HTERT RPE-1 (cell line): ENCODE results near the gene KCTD16.

Source experiments
- in situ Hi-C: fragments of 300-500 bp; cut with MboI; formaldehyde crosslinking; loops from 4 replicates; pipeline ENCODE4 v1.14.3; 2020; ENCODE audit warnings: low sequenced_read_pairs

KCTD16 gene

GRCh38 chr5:144281784-144282183, 111.1 kb downstream of the KCTD16 start:
- in situ Hi-C loops, result no loop called here

DNA sequence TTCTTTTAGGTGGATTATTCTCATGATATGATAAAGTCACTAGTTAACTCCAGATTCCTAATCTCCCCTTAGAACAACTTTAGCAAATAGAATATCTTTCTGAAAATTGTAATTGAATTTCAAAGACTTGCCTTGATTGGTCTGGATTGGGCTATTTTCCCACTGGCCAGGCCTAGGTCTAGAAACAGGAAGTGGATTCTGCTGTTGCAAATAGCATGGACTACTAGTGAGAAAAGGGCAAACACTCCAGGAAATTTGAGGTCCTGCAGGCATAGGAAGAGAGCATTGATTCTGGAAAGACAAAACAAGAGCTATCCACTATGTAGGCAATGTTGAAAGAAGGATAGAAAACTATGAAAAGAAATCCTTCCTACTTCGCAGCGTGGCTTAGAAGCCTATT, 113.4 kb downstream of the KCTD16 start:
- in situ Hi-C loops, result no loop called here

DNA sequence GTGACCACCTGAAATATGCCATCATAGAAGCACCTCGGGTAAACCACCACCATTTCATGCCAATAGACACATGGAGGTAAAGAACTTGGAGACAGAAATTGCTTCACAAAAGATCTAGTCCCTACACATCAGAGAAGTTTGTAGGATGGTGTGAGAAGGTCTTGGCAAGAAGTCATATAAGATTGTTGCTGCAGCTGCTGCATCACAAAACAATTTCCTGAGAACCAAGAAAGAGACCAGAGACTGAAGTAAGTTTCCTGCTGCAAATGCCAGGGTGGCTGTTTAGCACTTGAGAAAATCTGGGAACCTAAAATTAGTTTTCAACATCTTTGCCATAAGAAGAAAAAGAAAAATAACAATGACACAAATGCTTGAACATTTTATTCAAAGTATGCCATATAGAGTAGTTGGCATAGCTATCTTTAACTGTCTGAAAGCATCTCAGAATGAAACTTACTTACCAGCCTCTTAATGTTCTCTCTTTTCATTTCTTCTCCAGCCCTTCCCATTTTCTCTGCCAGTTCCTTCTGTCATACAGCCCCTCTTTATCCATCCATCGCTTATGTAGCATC, 114.3 kb downstream of the KCTD16 start:
- in situ Hi-C loops, result no loop called here

DNA sequence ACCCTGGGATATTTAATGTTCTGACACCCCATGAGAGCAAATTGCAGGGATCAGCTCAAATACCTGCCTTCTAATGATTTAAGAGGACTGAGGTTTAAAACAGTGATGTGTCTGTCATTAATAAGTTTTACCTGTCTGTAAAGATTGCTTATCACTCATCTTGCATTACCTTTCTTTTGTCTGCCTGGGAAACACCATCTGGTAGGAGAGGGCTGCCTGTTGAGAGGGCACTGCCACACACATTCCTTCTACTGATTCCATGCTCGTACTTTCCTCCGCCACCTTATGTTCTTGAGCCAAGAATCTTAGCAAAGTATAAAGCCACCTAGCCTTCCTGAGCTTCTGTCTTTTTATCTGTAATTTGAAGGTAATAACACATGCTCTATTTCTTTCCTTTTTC, 118.6 kb downstream of the KCTD16 start:
- in situ Hi-C loops, result no loop called here

GRCh38 chr5:144292029-144292428, 121.4 kb downstream of the KCTD16 start:
- in situ Hi-C loops, result no loop called here

DNA sequence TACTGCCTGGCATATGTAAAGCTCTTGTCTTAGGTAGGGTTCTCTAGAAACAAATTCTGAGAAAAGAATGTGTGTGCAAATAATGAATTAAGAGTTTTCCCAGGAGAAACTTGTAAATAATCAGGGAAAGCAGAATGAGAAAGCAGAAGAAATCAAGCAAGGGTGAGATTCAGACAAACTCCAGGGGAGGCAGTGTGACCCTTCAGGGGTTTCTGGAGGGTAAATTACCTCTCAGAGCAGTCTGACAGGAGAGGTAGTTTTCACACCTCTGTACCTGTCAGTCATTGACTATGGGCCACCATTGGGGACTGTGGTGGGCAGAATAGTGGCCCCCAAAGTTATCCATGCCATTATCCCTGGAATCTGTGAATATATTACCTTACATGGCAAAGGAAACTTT, 124.6 kb downstream of the KCTD16 start:
- in situ Hi-C loops, result no loop called here

GRCh38 chr5:144297081-144297480, 126.4 kb downstream of the KCTD16 start:
- in situ Hi-C loops, result no loop called here

DNA sequence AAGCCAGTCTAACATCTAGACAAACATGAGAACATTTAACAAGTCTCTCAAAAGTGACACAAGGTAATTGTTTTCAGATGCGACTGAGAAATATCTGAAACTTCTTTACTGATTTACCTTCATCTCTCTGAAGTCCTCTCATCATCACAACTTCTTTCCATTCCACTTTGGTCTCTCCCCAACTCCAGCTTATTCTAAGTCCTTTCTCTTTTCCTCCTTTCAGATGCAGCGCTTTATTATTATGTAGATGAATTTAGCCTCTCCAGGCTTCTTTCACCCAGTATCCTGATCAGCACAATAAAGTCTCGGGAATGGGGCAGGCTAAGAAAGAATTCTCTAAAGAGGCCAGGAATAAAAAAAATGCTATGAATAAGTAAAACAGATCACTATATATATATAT, 128.0 kb downstream of the KCTD16 start:
- in situ Hi-C loops, result no loop called here

DNA sequence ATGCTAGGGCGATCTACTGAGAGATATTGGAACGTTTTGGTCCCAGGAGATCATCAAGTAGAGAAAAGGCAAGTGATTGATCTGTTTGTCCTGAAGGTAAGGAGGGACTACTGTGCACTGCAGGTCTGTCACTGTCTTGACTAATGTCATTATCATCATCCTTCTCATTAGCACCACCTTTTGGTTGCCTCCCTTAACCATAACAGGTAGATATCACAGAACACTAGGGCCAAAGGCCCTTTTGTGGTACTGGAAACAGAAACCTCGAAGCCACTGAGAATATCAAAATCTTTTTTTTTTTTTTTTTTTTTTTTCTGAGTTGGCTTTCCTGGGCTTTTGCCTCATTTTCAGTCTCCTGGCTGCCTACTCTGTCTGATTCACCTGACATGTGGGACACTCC, 134.0 kb downstream of the KCTD16 start:
- in situ Hi-C loops, result no loop called here

DNA sequence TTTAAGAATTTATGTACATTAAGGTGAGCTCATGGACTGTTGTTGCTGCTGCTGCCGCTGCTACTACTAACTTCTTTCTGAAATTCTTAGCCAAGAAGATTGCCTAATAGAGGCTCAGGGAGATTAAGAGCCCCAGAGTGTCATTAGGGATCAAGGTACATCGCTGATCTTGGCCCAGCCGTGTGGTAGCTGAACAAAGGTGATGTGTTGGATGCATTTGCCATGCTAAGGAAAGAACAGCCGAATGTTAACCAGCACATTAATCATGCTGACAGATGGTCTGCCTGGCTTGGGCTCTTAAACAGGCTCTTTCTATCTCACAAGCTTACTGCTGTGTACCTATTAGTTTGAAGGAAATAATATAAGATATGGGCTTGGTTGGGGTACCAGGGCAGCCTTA, 137.1 kb downstream of the KCTD16 start:
- in situ Hi-C loops, result no loop called here

GRCh38 chr5:144308174-144308573, 137.5 kb downstream of the KCTD16 start:
- in situ Hi-C loops, result no loop called here

- in situ Hi-C loops, result no loop called here
Observed at GRCh38 chr5:144308906-144309670, 138.4 kb downstream of the KCTD16 start.

GRCh38 chr5:144310621-144311020, 139.9 kb downstream of the KCTD16 start:
- in situ Hi-C loops, result no loop called here

- in situ Hi-C loops, result no loop called here
Observed at GRCh38 chr5:144313147-144313726, 142.6 kb downstream of the KCTD16 start.

DNA sequence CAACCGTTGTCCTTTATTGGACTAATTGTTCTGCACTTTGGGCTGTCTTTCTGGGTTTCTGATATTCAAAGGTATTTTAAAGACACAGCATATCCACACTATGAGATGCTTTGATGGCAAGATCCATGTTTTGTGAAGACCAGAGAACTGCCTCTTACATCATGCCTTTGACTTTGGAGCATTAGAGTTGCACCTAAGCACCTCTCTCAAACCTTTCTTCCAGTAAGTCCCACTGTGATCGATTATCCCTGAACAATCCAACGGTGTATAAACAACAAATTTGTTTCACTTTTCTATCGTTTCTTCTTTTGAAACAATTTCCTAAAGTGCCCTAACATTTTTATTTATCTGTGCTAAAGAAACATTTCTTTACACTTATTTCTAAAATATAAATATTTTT, 144.4 kb downstream of the KCTD16 start:
- in situ Hi-C loops, result no loop called here

- in situ Hi-C loops, result no loop called here
Observed at GRCh38 chr5:144315994-144316634, 145.4 kb downstream of the KCTD16 start.

DNA sequence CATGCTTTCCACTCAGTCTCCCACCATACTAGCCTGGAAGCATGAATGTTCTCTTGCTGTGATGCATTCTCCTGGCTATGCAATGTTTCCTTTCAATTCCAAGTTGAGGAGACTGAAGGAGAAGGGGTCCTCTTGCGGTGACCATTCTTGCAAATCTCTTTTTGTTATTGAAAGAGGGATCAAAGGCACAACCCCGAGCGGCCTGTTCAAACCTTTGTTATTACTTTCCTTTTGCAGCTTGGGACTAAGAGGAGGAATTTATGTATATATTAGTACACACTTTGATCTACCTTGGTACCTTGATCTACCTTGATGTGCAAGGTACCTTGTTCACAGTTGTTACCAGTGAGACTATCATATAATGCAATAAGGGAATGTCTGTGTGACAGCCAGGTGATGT, 147.3 kb downstream of the KCTD16 start:
- in situ Hi-C loops, result no loop called here

DNA sequence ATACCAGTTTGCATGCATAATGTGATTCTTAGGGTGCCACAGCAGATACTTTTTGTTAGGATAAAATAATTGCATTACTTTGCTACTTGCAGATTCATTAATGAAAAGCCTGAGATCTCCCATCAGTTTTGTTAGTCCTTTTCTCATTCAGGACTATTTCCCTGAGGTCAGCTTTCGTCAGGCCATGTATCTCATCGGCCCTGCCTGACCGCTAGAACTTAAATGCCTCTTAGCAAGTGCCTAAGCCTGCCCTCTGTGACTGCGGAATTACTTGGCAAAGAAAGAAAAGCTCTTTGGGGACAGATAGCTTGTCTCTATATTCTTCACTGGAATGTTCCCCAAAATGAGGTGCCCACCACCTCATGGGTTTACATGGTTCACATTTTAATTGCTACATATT, 147.8 kb downstream of the KCTD16 start:
- in situ Hi-C loops, result no loop called here

GRCh38 chr5:144323181-144323580, 152.5 kb downstream of the KCTD16 start:
- in situ Hi-C loops, result no loop called here

DNA sequence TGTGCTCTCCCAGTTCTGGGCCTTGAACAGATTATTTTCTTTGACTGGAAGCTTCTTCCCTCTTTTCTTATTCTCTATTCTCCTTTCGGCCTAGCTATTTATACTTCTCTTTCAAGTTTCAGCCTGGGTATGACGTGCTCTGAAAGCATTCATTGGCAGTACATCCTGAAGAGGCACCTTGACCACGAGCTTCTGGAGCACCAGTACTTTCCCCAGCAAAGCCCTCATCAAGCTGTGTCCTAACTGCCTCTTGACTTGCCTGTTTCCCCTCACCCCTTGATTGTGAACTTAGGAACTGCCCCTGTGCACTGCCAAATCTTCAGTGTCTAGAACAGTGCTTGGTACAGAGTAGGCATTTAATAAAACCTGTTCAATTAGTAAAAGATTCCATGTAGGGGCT, 154.9 kb downstream of the KCTD16 start:
- in situ Hi-C loops, result no loop called here

- in situ Hi-C loops, result no loop called here
Observed at GRCh38 chr5:144328494-144328893, 157.8 kb downstream of the KCTD16 start.

DNA sequence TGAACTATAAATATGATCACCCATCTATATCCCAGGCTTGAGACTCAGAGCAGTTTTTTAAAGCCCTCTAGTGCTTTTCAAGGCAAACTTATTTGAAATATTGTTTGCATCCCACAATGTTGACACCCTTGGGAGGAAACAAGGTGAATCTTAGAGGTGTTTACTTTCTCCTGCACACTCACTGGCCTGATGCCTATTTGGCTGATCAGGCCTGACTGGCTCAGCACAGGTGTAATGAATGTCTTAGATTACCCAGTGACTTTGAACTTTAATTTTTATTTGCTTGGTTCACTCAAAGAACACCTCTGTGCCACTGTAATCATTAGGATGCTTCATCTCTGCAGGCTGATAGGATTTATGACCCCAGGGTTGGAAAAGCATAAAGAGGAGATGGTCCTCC, 158.3 kb downstream of the KCTD16 start:
- in situ Hi-C loops, result no loop called here
